ENCODE results near the gene PHLPP1. TPM values are rescaled to one million over a fixed set of nuclear protein-coding genes. Genes with fewer than 3 reads are reported as not detected.
A peak's percentile ranks its signal among the peaks of the same experiment; 100 is the strongest.

Gene PHLPP1
- total RNA-seq, 1 donor from 2014 or later = 5.1 TPM

GRCh38 chr18:62715759-62716615 lies 646 bp downstream of the PHLPP1 start:
- ATAC-seq (no peak), DNase-seq (ENCODE audit: missing footprints) (peak; percentile 89)
- intact Hi-C loops (cut with DNase I) = loop anchor here (1.0 to 10.0 kb wide), 6 partner anchors 66 to 709 kb away; partner anchors contain the start of gene VPS4B

DNA sequence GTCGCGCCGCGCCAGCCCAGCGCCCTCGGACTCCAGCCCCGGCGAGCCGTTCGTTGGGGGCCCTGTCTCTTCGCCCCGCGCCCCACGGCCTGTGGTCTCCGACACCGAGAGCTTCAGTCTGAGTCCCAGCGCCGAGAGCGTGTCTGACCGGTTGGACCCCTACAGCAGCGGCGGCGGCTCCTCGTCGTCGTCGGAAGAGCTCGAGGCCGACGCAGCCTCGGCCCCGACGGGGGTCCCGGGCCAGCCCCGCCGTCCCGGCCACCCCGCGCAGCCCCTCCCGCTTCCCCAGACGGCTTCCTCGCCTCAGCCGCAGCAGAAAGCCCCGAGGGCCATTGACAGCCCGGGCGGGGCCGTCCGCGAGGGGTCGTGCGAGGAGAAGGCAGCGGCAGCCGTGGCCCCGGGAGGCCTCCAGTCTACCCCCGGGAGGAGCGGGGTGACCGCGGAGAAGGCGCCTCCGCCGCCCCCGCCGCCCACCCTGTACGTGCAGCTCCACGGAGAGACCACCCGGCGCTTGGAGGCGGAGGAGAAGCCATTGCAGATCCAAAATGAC lies 1.4 kb downstream of the PHLPP1 start:
- ATAC-seq = no peak
- intact Hi-C loops (cut with DNase I) = loop anchor here (5.0 to 10.0 kb wide), 5 partner anchors 66 to 708 kb away; partner anchors contain the start of gene VPS4B
- peak; percentile 78 for DNase-seq (ENCODE audit: missing footprints)

DNA sequence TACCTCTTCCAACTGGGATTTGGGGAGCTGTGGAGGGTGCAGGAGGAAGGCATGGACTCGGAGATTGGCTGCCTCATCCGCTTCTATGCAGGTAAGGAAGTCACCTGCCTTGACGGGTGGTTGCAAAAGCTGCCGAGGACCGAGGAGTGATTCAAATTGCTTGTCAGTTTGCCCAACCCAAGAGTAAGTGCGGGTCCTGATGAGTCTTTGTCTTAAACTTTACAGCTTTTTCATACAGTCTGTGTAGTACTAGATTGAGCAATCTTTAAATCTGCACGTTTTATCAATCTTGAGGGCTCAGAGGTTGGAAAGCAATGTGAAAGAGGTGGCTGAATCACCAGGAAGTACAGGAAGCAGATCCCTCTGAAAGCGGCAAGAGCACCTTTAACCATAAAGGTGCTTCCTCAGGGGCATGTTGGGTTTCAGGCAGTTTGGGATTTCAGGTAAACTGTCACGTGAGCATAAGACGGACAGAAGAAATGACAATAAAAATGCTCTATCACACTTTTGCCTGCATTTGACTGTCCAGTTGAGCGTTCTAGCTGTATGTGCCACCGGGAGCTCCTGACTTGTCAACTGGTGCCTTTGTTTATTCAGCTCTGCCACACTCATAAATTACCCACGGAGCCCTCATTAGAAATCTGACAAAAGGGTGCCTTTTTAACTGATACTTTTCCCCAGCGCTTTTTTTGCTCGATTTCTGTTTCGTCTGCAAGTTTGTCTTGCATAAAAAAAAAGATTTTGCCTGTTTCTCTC lies 2.0 kb downstream of the PHLPP1 start:
- intact Hi-C loops (cut with DNase I) = loop anchor here (5.0 to 10.0 kb wide), 5 partner anchors 65 to 707 kb away; partner anchors contain the start of gene VPS4B
- DNase-seq (ENCODE audit: missing footprints) = no peak
- no peak for ATAC-seq

DNA sequence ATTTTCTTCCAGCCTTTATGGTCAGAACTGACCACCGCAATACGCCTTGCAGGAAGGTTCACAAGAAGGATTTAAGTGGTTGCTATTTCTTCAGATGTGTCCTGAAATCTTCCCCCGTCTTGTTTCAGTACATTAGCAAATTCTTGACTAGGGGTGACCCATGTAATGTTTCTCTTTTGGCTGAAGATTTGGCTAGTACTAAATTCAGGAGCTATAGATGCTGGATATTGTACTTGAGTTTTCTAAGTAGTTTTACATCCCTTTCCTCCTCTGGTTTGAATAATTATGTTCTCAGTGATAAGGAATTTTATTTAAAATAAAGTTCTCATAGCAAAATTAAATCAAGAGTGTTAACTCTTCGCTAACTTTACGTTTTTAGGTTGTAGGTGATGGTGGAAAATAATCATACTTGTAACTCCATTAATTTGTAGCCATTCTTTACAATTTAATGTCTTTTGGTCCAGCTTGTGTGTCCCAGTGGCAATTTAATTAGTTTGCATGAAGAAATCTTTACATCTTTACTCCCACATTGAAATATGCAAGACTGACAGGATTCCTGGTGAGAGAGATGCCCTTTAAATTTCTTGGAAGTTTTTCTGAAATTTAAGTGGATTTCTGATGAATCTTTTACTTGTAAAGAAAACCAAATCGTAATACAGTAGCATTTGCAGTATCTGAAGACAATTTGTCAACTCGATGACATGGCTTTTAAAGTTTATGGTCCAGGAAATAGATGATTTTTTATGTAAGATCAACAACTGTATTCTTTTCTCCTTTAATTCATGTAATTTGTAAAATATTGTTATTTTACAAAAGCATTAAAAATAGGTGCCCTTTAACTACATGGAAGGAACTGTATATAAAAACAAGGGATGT lies 2.8 kb downstream of the PHLPP1 start:
- ATAC-seq (no peak), DNase-seq (ENCODE audit: missing footprints) (no peak)
- intact Hi-C loops (cut with DNase I) = loop anchor here (5.0 to 10.0 kb wide), 5 partner anchors 64 to 707 kb away; partner anchors contain the start of gene VPS4B

GRCh38 chr18:62720048-62720447 lies 4.7 kb downstream of the PHLPP1 start:
- no peak for DNase-seq (ENCODE audit: missing footprints)
- ATAC-seq = no peak
- intact Hi-C loops (cut with DNase I) = no loop called here

GRCh38 chr18:62720766-62721613 lies 5.6 kb downstream of the PHLPP1 start:
- no peak for DNase-seq (ENCODE audit: missing footprints)
- ATAC-seq = no peak
- intact Hi-C loops (cut with DNase I) = no loop called here

DNA sequence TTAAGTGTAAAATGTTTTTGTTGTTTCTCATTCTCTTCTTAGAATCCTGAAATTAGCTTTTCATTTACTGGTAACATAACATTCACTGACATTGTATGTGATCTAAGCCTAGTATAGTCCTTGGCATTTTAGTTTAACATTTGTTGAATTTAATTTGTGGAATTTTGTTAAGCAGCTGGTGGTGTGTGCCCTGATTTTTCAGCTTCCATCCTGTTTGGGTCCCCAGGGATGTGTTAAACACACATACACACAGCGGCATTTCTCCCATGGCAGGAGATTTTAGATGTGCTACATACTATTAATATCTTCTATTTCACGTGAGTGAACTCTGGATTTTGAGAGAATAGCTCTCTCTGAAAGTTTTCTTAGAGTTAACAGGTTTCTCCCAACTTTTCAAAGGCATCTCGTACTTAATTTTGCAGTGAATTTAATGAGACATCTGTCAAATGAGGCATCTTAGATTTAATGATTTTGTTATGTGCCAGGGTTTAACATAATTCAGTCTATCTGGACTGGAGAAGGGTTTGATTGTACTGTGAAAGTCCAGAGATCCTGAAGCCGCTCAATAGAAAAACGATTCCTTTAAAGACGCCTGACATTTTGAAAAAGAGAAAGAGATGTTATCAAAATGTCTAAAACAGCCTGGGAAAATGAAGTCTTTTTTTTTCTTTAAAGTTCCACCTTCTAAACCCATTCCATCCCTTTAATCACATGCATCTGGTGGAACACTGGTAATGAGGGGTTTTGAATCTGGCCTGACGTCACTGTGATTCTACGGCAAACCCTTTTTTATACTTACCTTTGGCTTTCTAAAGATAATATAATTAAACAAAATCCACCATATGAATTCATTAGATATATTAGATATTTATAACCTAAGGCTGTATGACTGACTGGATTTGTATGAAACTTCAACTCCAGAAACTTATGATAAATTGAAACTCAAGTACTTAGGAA lies 6.8 kb downstream of the PHLPP1 start:
- DNase-seq (ENCODE audit: missing footprints) (no peak), ATAC-seq (no peak)
- intact Hi-C loops (cut with DNase I) = no loop called here

GRCh38 chr18:62723666-62724281 lies 8.4 kb downstream of the PHLPP1 start:
- intact Hi-C loops (cut with DNase I) = no loop called here
- DNase-seq (ENCODE audit: missing footprints) = no peak
- ATAC-seq = no peak

DNA sequence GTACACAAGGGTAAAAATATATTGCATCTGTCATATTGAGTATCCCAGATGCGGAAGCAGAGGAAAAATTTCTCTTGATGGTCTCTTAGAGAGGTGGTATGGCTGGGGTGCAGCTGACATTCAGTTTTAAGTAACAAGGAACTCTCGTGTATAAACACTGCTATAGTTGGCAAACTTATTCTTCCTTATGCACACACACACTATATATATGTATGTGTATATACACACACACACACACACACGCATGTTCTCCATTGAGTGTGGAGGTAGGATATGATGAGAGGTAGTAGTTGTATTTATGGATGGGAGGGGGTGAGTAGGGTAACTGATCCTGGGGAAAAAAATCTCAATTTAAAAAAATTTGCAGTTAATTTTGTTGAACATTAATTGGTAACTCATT lies 10.6 kb downstream of the PHLPP1 start:
- no peak for DNase-seq (ENCODE audit: missing footprints)
- no peak for ATAC-seq
- intact Hi-C loops (cut with DNase I) = no loop called here

DNA sequence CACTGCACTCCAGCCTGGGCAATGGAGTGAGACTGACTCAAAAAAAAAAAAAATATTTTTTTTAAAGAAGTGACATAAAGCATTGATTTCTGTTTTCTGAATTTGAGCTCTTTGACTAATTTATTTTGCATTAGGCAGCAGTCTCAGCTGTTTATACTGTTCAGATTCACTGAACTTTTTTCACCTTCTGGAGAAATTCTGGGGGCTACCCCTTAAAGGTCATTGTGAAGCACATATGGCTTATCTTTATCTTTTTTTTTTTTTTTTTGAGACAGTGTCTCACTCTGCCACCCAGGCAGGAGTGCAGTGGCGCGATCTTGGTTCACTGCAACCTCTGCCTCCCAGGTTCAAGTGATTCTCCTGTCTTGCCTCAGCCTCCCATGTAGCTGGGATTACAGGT lies 12.9 kb downstream of the PHLPP1 start:
- no peak for ATAC-seq
- intact Hi-C loops (cut with DNase I) = no loop called here
- no peak for DNase-seq (ENCODE audit: missing footprints)

DNA sequence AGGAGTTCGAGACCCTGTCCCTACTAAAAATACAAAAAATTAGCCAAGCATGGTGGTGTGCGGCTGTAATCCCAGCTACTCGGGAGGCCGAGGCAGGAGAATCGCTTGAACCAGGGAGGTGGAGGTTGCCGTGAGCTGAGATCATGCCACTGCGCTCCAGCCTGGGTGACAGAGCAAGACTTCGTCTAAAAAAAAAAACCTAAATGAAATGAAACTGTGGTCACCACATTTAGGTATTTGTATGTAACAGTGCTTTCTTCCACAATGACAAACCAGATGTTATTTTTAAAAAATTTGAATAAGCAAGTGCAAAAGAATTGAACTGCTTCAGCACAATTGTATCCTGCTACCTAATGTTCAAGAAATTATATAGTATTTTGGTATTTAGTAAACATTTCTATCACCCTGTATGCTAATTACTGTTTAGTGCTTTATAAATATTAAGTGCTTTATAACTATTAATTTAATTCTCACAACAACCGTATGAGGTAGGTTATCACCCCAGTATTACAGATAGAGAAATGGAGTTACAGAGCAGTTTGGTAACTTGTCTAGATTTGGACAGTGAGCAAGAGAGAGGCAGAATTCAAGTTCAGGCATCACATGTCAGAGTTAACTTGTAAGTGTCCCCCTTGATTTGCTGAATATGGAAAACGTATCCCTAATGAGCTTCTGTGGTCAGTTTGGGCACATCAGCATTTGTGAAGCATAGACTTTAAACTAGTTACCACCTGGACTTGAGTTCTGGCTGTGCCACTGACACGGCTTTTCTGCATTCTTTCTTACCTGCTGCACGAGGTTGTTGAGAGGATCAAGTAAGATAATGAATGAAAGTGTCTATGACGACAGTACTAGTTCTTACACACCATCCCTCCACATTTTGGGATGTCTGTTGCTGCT lies 14.4 kb downstream of the PHLPP1 start:
- no peak for ATAC-seq
- DNase-seq (ENCODE audit: missing footprints) = no peak
- intact Hi-C loops (cut with DNase I) = no loop called here

DNA sequence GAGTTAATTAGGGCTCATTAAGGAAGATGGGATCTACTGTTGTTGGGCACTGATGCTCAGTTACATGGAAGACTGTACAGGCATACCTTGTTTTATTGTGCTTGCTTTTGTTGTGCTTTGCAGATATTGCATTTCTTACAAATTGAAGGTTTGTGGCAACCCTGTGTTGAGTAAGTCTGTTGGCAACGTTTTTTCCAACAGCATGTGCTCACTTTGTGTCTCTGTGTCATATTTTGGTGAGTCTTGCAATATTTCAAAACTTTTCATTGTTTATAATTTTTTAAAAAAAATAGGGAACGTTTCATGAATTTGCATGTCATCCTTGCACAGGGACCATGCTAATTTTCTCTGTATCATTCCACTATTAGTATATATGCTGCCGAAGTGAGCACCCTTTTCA lies 15.6 kb downstream of the PHLPP1 start:
- intact Hi-C loops (cut with DNase I) = no loop called here
- DNase-seq (ENCODE audit: missing footprints) (no peak), ATAC-seq (no peak)

- DNase-seq (ENCODE audit: missing footprints) (no peak), ATAC-seq (no peak)
- intact Hi-C loops (cut with DNase I) = no loop called here
Observed at GRCh38 chr18:62732617-62733016, 17.3 kb downstream of the PHLPP1 start.

DNA sequence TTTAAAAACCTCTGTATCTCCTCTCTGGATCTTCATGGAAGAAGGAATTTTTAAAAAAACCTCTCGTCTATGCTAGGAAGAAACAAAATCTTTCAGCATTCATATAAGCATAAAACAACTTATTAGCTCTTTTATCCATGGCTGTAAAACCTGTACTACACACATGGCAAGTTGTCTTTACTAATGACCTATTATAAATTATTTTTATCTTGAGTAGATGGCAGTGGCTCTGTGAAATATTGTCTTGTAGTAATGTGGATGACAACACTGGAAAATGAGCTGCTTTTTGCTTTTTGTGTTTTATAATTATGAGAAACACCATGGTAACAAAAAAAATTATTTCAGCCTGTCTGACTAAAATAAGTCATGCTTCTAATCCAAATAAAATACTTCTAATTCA lies 18.9 kb downstream of the PHLPP1 start:
- intact Hi-C loops (cut with DNase I) = no loop called here
- no peak for ATAC-seq
- no peak for DNase-seq (ENCODE audit: missing footprints)

GRCh38 chr18:62735387-62735786 lies 20.0 kb downstream of the PHLPP1 start:
- ATAC-seq = no peak

More at GRCh38 chr18:62735387-62735786, 20.0 kb downstream of the PHLPP1 start:
- intact Hi-C loops (cut with DNase I) = no loop called here
- DNase-seq (ENCODE audit: missing footprints) = no peak

Data from Right ventricle myocardium inferior (tissue), 1 donor.